K562 (cell line): ENCODE results near the gene PRPF39. TPM values are rescaled to one million over a fixed set of nuclear protein-coding genes. Genes with fewer than 3 reads are reported as not detected.

ENCODE experiments used
- ATAC-seq: fragments of 200-7000 bp; cut with Tn5 transposase; 3 replicates; pipeline ENCODE4 v1.9.1; 2020; ENCODE audit warnings: moderate library complexity
- BruUV-seq: library from RNA; stranded (reverse); fragments of 400-500 nt; replicated peaks from 2 replicates; lab custom pipeline; 2021; lab: Mats Ljungman, UMichigan
- CTCF ChIA-PET: fragments of 300-600 bp; formaldehyde crosslinking; extraction: SDS; loops from one replicate; lab custom pipeline; 2021; ENCODE audit warnings: low intra/inter-chr PET ratio; lab: Yijun Ruan, JAX
- POLR2A ChIA-PET: fragments of 300-600, 350-650 bp; sonication (Branson Sonifier 250); formaldehyde crosslinking; extraction: SDS; loops from one replicate; lab custom pipeline; 2021; ENCODE audit warnings: antibody characterized with exemption, inconsistent platforms; lab: Yijun Ruan, JAX
- DNase-seq, 4 experiments: peaks; one replicate each; pipeline versions ENCODE4 v3.0.0 to v3.0.0-alpha.2; 2011 to 2018; ENCODE audit warnings: low spot score in 3 of 4, mixed read lengths in 3 of 4; ENCODE audit errors: extremely low read depth in 1 of 4
- FAIRE-seq: peaks from 2 replicates; lab custom pipeline; 2011; peaks lifted over from hg19 to GRCh38; lab: Jason Lieb, UNC
- H2AFZ ChIP-seq: 2 replicates; pipeline ENCODE4 v1.6.0; 2011; ENCODE audit warnings: low read depth, low read length, control low read depth, inconsistent platforms
- H3K27ac ChIP-seq: fragments of 200-600 bp; 3 replicates; pipeline ENCODE4 v1.8.0; 2011; ENCODE audit warnings: low read depth, mild to moderate bottlenecking, control low read depth, inconsistent platforms, low read length, moderate library complexity, mixed read lengths; ENCODE audit errors: extremely low read depth
- H3K27me3 ChIP-seq, 2 experiments: fragments of 300-600 bp in 1 of 2; 2 replicates in 1 of 2; 3 replicates in 1 of 2; pipeline versions ENCODE4 v1.6.0 to v1.8.0; 2011; ENCODE audit warnings: inconsistent platforms in 2 of 2, low read length in 2 of 2, mild to moderate bottlenecking in 1 of 2, mixed read lengths in 1 of 2, moderate library complexity in 1 of 2; ENCODE audit not compliant: control insufficient read depth in 2 of 2, insufficient read depth in 2 of 2
- H3K36me3 ChIP-seq: fragments of 300-600 bp; 3 replicates; pipeline ENCODE4 v1.8.0; 2011; ENCODE audit warnings: mild to moderate bottlenecking, low read length, inconsistent platforms; ENCODE audit not compliant: control insufficient read depth, insufficient read depth
- H3K4me1 ChIP-seq, 2 experiments: fragments of 200-600 bp in 1 of 2; replicated peaks in 1 of 2; 2 replicates in 1 of 2; 3 replicates in 1 of 2; pipeline versions ENCODE4 v1.5.1 to v1.8.0; 2011; ENCODE audit warnings: inconsistent platforms in 2 of 2, low read length in 2 of 2, mild to moderate bottlenecking in 1 of 2, mixed read lengths in 1 of 2, moderate library complexity in 1 of 2; ENCODE audit not compliant: control insufficient read depth in 2 of 2, insufficient read depth in 2 of 2
- H3K4me2 ChIP-seq: 2 replicates; pipeline ENCODE4 v1.6.1; 2011; ENCODE audit warnings: low read length, control low read depth, inconsistent platforms, mixed read lengths; ENCODE audit not compliant: insufficient read depth
- H3K4me3 ChIP-seq: fragments of 200-600 bp; sonication (generic), shearing (Covaris generic); 2 replicates; pipeline ENCODE4 v1.5.1; 2016; ENCODE audit warnings: control low read depth, inconsistent platforms
- H3K79me2 ChIP-seq: fragments of 200-600 bp; 3 replicates; pipeline ENCODE4 v1.8.0; 2011; ENCODE audit warnings: low read length, inconsistent platforms; ENCODE audit not compliant: control insufficient read depth, insufficient read depth
- H3K9ac ChIP-seq, 2 experiments: 2 replicates each; pipeline versions ENCODE4 v1.6.0 to v1.6.1; 2011; ENCODE audit warnings: low read depth in 2 of 2, low read length in 2 of 2, control low read depth in 1 of 2, inconsistent platforms in 1 of 2, mild to moderate bottlenecking in 1 of 2, mixed read lengths in 1 of 2; ENCODE audit not compliant: insufficient read depth in 1 of 2
- H3K9me1 ChIP-seq: one replicate; pipeline ENCODE4 v1.6.0; 2011; ENCODE audit warnings: inconsistent platforms, mild to moderate bottlenecking, low read length, moderate library complexity; ENCODE audit not compliant: control insufficient read depth, insufficient read depth
- H3K9me3 ChIP-seq: replicated peaks from 2 replicates; pipeline ENCODE4 v1.5.1; 2011; ENCODE audit warnings: low read depth, low read length, inconsistent platforms; ENCODE audit not compliant: control insufficient read depth, insufficient read depth
- H4K20me1 ChIP-seq: replicated peaks from 2 replicates; pipeline ENCODE4 v1.6.1; 2011; ENCODE audit warnings: low read length, inconsistent platforms, mixed read lengths; ENCODE audit not compliant: control insufficient read depth, insufficient read depth
- FOXK2 ChIP-seq, 2 experiments: fragments of 450-650 bp; IDR thresholded peaks in 1 of 2; conservative IDR thresholded peaks in 1 of 2; 2 replicates each; pipeline ENCODE4 v1.6.1; 2016; ENCODE audit warnings: low read depth in 2 of 2, mild to moderate bottlenecking in 1 of 2
- KLF1 ChIP-seq: fragments of 450-650 bp; IDR thresholded peaks from 2 replicates; pipeline ENCODE4 v1.6.1; 2016; ENCODE audit warnings: missing genetic modification characterization, missing compliant biosample characterization
- MAFF ChIP-seq: IDR thresholded peaks from 2 replicates; pipeline ENCODE4 v1.6.1; 2012; ENCODE audit warnings: low read length, improper control_type of control experiment
- PHTF2 ChIP-seq: fragments of 250-450 bp; sonication (Bioruptor Pico); IDR thresholded peaks from 2 replicates; pipeline ENCODE4 v1.5.0; 2021; ENCODE audit warnings: mild to moderate bottlenecking
- PTRF ChIP-seq: fragments of 450-650 bp; IDR thresholded peaks from 2 replicates; pipeline ENCODE4 v1.6.1; 2016; ENCODE audit warnings: mild to moderate bottlenecking, missing genetic modification characterization, missing compliant biosample characterization
- SRF ChIP-seq, 2 experiments: fragments of 250-450, 450-650 bp in 1 of 2; sonication (Bioruptor Pico) in 1 of 2; sonication (generic) in 1 of 2; formaldehyde crosslinking; IDR thresholded peaks; 2 replicates each; pipeline versions ENCODE4 v1.5.0 to v1.5.1; 2020 to 2022; ENCODE audit warnings: mild to moderate bottlenecking in 1 of 2, missing genetic modification reagents in 1 of 2
- TRIM25 ChIP-seq: fragments of 450-650 bp; IDR thresholded peaks from 2 replicates; pipeline ENCODE4 v1.7.0; 2016; ENCODE audit warnings: borderline replicate concordance
- XRCC3 ChIP-seq: fragments of 450-650 bp; IDR thresholded peaks from 2 replicates; pipeline ENCODE4 v1.6.1; 2017; ENCODE audit warnings: mild to moderate bottlenecking, moderate library complexity
- ZNF445 ChIP-seq: fragments of 250-450 bp; sonication (Bioruptor Pico); IDR thresholded peaks from 2 replicates; pipeline ENCODE4 v1.4.0; 2020; ENCODE audit warnings: low read depth, mild to moderate bottlenecking, moderate library complexity
- WGBS: fragments of 100-300 bp; shearing (Covaris generic); methylation state at CpG from one replicate; pipeline ENCODE4 v1.1.6; 2016; ENCODE audit warnings: low coverage, mixed read lengths; ENCODE audit not compliant: insufficient coverage; ENCODE audit errors: missing lambda C conversion rate; 5-methylcytosine and 5-hydroxymethylcytosine counted together
- in situ Hi-C: fragments of 300-500 bp; cut with MboI; formaldehyde crosslinking; loops from 4 replicates; pipeline ENCODE4 v1.15.0; 2018; ENCODE audit warnings: inconsistent platforms, mixed read lengths
- intact Hi-C: fragments of 100-400 bp; cut with micrococcal nuclease; formaldehyde crosslinking; loops from 2 replicates; pipeline ENCODE4 v1.14.2; 2022
- polyA plus RNA-seq, 8 experiments: library from polyadenylated mRNA; depleted of rRNA in 4 of 8; stranded (reverse) in 5 of 8; unstranded in 3 of 8; fragments of >200 nt; fragmentation: Nextera tagmentation in 2 of 8; fragmentation: Illumina TruSeq in 1 of 8; extraction: Ambion mirVana in 2 of 8; extraction: Trizol in 1 of 8; gene quantifications; 2 replicates each; pipeline versions ENCODE4 v1.2.1 to v1.2.3, GENCODE V29; 2011 to 2014; ENCODE audit warnings: inconsistent platforms in 1 of 8, missing spikeins in 1 of 8
- total RNA-seq, 7 experiments: library from RNA; depleted of rRNA in 6 of 7; stranded (reverse); fragments of >200 nt in 6 of 7; fragmentation: Illumina TruSeq in 2 of 7; extraction: Trizol in 2 of 7; gene quantifications; 2 replicates each; pipeline versions ENCODE4 v1.2.1 to v1.2.3, GENCODE V29; 2011 to 2021; ENCODE audit warnings: low replicate concordance in 1 of 7
- TF ChIP-seq, protein P1 (sequence below): fragments of 200-800 bp; sonication (Bioruptor generic); IDR thresholded peaks from 2 replicates; pipeline ENCODE4 v1.6.1; 2016; ENCODE audit warnings: missing genetic modification characterization, missing compliant biosample characterization
- TF ChIP-seq, protein P2 (sequence below): fragments of 450-650 bp; IDR thresholded peaks from 2 replicates; pipeline ENCODE4 v1.6.1; 2016
- TF ChIP-seq, protein P3 (sequence below): fragments of 450-650 bp; IDR thresholded peaks from 2 replicates; pipeline ENCODE4 v1.6.1; 2016; ENCODE audit warnings: antibody characterized with exemption

PRPF39 gene
- total and polyA plus RNA-seq, 9 of the 15 experiments (the other 6 are each of a cell fraction or from before 2014, with no cell fraction given), result 13.3 to 50.4 (median 24.8) TPM

DNA sequence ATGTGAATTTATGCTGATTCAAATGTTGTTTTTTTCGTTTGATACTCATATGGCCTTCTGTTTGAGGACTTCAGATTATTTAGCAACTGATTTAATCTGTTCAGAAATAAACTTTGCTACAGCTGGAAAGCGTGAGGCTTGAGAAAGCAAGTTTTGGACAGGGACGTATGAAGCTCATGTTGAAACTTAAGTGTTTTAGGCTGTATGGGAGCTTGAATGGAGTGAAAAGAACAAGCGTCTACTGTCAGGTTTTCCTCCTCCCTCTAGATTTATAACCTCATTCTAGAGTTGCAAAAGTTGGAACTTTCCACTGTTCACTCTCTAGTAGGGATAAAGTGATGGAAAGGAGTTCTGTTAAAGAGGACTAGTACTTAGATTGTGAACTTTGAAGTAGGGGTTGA lies 1.0 kb downstream of the PRPF39 start (continued):
- TF ChIP-seq, protein P1, sequence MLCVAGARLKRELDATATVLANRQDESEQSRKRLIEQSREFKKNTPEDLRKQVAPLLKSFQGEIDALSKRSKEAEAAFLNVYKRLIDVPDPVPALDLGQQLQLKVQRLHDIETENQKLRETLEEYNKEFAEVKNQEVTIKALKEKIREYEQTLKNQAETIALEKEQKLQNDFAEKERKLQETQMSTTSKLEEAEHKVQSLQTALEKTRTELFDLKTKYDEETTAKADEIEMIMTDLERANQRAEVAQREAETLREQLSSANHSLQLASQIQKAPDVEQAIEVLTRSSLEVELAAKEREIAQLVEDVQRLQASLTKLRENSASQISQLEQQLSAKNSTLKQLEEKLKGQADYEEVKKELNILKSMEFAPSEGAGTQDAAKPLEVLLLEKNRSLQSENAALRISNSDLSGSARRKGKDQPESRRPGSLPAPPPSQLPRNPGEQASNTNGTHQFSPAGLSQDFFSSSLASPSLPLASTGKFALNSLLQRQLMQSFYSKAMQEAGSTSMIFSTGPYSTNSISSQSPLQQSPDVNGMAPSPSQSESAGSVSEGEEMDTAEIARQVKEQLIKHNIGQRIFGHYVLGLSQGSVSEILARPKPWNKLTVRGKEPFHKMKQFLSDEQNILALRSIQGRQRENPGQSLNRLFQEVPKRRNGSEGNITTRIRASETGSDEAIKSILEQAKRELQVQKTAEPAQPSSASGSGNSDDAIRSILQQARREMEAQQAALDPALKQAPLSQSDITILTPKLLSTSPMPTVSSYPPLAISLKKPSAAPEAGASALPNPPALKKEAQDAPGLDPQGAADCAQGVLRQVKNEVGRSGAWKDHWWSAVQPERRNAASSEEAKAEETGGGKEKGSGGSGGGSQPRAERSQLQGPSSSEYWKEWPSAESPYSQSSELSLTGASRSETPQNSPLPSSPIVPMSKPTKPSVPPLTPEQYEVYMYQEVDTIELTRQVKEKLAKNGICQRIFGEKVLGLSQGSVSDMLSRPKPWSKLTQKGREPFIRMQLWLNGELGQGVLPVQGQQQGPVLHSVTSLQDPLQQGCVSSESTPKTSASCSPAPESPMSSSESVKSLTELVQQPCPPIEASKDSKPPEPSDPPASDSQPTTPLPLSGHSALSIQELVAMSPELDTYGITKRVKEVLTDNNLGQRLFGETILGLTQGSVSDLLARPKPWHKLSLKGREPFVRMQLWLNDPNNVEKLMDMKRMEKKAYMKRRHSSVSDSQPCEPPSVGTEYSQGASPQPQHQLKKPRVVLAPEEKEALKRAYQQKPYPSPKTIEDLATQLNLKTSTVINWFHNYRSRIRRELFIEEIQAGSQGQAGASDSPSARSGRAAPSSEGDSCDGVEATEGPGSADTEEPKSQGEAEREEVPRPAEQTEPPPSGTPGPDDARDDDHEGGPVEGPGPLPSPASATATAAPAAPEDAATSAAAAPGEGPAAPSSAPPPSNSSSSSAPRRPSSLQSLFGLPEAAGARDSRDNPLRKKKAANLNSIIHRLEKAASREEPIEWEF (CRISPR knock-in tag), result no peak
- TF ChIP-seq PHTF2 (CRISPR knock-in tag), result no peak
- TF ChIP-seq, protein P2, sequence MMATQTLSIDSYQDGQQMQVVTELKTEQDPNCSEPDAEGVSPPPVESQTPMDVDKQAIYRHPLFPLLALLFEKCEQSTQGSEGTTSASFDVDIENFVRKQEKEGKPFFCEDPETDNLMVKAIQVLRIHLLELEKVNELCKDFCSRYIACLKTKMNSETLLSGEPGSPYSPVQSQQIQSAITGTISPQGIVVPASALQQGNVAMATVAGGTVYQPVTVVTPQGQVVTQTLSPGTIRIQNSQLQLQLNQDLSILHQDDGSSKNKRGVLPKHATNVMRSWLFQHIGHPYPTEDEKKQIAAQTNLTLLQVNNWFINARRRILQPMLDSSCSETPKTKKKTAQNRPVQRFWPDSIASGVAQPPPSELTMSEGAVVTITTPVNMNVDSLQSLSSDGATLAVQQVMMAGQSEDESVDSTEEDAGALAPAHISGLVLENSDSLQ, result peak; percentile 28; the same call in 1 of the 2 replicates
- no peak for TF ChIP-seq SRF (CRISPR knock-in tag; IDR thresholded peaks at IDR 0.05)

DNA sequence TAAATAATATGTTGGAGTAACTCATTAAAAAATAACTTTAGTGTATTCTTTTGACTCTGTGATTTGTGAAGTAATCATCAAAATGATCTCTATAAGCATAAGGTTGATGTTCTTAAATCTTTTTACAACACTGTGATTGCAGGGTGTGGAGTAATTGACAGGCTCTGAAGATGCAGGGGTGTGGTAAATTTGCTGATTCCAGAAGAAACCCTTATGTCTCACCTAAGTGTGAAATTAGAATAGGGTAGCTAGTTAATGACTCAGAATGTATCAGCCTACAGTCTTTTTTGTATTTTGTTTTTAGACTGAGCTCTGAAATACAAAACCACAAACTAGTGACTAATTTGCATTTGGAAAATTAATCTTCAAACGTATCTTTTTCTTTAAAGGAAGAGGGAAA lies 5.9 kb downstream of the PRPF39 start:
- intact Hi-C loops, result no loop called here
- ChIA-PET POLR2A (no interaction called here), CTCF (no interaction called here)
- no peak overlapping the region for H3K27ac ChIP-seq
- peaks cover 6% of the 10 kb centered on the region for H4K20me1 ChIP-seq
- FAIRE-seq (no peak), ATAC-seq (no peak), DNase-seq (no peak)
- no peak overlapping the region for H3K4me2 ChIP-seq
- no peak overlapping the region for H3K9ac ChIP-seq
- no peaks in the 10 kb centered on the region for H3K9me3 ChIP-seq
- H3K36me3 ChIP-seq, result peaks cover 16% of the 10 kb centered on the region
- in situ Hi-C loops, result no loop called here
- H3K79me2 ChIP-seq, result peaks cover 98% of the 10 kb centered on the region
- no TSS peak for BruUV-seq
- H3K9me1 ChIP-seq, result no peaks in the 10 kb centered on the region
- H3K27me3 ChIP-seq, result no peaks in the 10 kb centered on the region
- no peak overlapping the region for H3K4me3 ChIP-seq
- H2AFZ ChIP-seq, result no peak overlapping the region
- WGBS, result 0% methylated on average over 1 of the region's 1 CpG
- no peaks in the 10 kb centered on the region; a peak in 2 of 5 replicates for H3K4me1 ChIP-seq
- TF ChIP-seq ZNF445 (CRISPR knock-in tag), result no peak
- TF ChIP-seq FOXK2 (conservative IDR thresholded peaks at IDR 0.05 in 1 of 2, IDR thresholded peaks at IDR 0.05 in 1 of 2; ENCODE audit: low read depth in 2 of 2), result no peak
- TF ChIP-seq MAFF, result no peak
- TF ChIP-seq, protein P3, sequence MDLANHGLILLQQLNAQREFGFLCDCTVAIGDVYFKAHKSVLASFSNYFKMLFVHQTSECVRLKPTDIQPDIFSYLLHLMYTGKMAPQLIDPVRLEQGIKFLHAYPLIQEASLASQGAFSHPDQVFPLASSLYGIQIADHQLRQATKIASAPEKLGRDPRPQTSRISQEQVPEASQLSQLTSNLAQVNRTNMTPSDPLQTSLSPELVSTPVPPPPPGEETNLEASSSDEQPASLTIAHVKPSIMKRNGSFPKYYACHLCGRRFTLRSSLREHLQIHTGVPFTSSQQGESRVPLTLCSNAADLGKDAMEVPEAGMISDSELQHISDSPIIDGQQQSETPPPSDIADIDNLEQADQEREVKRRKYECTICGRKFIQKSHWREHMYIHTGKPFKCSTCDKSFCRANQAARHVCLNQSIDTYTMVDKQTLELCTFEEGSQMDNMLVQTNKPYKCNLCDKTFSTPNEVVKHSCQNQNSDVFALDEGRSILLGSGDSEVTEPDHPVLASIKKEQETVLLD, result no peak
- TF ChIP-seq PTRF, result no peak
- no peak for TF ChIP-seq TRIM25
- no peak for TF ChIP-seq KLF1 (tag)
- no peak for TF ChIP-seq XRCC3
